Neural crest cell (in vitro differentiated cells): ENCODE measurements around the gene CDC16. TPM values are rescaled to one million over a fixed set of nuclear protein-coding genes. Genes with fewer than 3 reads are reported as not detected.

ENCODE experiments used
- DNase-seq: peaks from one replicate; pipeline ENCODE4 v3.0.0; 2021; ENCODE audit warnings: low read depth, mixed read lengths, low spot score
- H3K27ac Mint-ChIP-seq: one replicate; pipeline ENCODE4 v1.8.0; 2021; ENCODE audit warnings: mild to moderate bottlenecking, mixed read lengths; ENCODE audit not compliant: unreplicated experiment
- H3K27me3 Mint-ChIP-seq: 2 replicates; pipeline ENCODE4 v1.8.0; 2021; ENCODE audit warnings: low read depth, mild to moderate bottlenecking, mixed read lengths
- H3K36me3 Mint-ChIP-seq: 2 replicates; pipeline ENCODE4 v1.8.0; 2021; ENCODE audit warnings: low read depth, mild to moderate bottlenecking, mixed read lengths
- H3K4me1 Mint-ChIP-seq: 2 replicates; pipeline ENCODE4 v1.8.0; 2021; ENCODE audit warnings: mixed read lengths
- H3K4me3 Mint-ChIP-seq: one replicate; pipeline ENCODE4 v1.8.0; 2021; ENCODE audit warnings: mild to moderate bottlenecking, mixed read lengths
- H3K9me3 Mint-ChIP-seq: 2 replicates; pipeline ENCODE4 v1.8.0; 2021; ENCODE audit warnings: mixed read lengths
- total RNA-seq: library from RNA; stranded (reverse); gene quantifications from 2 replicates; pipeline ENCODE4 v1.2.1, GENCODE V29; 2021
- TF ChIP-seq, protein P1 (sequence below): fragments of 200-600 bp; sonication (generic); conservative IDR thresholded peaks from 2 replicates; pipeline ENCODE4 v1.5.0; 2021; ENCODE audit warnings: antibody characterized with exemption, mild to moderate bottlenecking

CDC16 gene
- total RNA-seq, 1 donor from 2014 or later, result 72.4 TPM

DNA sequence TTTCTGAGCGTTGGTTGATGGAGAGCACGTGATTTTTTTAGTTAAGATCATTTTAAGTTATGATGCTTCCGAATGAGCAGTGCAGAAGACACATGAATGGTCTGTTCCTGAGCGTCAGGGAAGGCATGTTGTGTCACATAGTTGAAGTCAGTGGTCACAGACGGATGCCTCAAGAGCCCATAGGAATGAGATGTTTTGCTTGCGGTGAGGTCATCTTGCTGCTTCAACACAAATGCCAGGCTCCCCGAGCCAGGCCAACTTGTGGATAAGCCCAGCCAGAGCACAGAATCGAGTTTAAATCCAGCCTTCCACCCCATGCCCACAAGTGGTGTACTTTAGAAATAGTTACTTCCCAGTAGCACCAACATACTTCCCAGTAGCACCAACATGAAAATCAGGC, 52.1 kb downstream of the CDC16 start:
- no peak overlapping the region for H3K4me3 Mint-ChIP-seq

DNA sequence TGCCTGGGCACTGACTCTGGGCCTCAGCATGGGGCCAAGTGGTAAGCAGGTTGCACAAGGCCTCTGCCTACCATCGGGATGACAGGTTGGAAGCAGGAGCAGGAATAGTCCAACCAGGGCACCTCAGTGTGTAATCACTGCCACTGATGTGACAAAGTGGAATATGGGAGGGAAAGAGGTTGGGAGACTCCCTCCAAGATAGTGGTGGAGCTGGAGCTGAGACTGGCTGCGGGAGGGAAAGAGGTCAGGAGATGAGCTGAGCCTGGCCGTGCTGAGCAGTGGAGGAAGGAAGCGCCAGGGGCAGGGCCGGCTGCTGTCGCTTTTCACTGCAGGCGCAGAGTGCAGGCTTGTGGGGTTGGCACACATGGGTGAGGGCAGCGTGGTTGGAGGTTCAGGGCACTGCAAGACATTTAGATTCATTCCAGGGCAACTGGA, 53.5 kb downstream of the CDC16 start:
- Mint-ChIP-seq H3K9me3 (no peaks in the 10 kb centered on the region), H3K36me3 (peaks cover 34% of the 10 kb centered on the region), H3K27ac (no peak overlapping the region), H3K4me1 (peaks cover 15% of the 10 kb centered on the region), H3K4me3 (no peak overlapping the region), H3K27me3 (no peaks in the 10 kb centered on the region)
- DNase-seq, result no peak
- TF ChIP-seq, protein P1, sequence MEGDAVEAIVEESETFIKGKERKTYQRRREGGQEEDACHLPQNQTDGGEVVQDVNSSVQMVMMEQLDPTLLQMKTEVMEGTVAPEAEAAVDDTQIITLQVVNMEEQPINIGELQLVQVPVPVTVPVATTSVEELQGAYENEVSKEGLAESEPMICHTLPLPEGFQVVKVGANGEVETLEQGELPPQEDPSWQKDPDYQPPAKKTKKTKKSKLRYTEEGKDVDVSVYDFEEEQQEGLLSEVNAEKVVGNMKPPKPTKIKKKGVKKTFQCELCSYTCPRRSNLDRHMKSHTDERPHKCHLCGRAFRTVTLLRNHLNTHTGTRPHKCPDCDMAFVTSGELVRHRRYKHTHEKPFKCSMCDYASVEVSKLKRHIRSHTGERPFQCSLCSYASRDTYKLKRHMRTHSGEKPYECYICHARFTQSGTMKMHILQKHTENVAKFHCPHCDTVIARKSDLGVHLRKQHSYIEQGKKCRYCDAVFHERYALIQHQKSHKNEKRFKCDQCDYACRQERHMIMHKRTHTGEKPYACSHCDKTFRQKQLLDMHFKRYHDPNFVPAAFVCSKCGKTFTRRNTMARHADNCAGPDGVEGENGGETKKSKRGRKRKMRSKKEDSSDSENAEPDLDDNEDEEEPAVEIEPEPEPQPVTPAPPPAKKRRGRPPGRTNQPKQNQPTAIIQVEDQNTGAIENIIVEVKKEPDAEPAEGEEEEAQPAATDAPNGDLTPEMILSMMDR, result no peak

More for the DNA sequence above, 52.1 kb downstream of the CDC16 start:
- H3K27me3 Mint-ChIP-seq, result no peaks in the 10 kb centered on the region
- peak overlapping the region; percentile 1 for H3K27ac Mint-ChIP-seq
- no peak for DNase-seq
- no peaks in the 10 kb centered on the region for H3K9me3 Mint-ChIP-seq
- peaks cover 35% of the 10 kb centered on the region for H3K36me3 Mint-ChIP-seq
- H3K4me1 Mint-ChIP-seq, result peaks cover 21% of the 10 kb centered on the region
- TF ChIP-seq, protein P1, result no peak

DNA sequence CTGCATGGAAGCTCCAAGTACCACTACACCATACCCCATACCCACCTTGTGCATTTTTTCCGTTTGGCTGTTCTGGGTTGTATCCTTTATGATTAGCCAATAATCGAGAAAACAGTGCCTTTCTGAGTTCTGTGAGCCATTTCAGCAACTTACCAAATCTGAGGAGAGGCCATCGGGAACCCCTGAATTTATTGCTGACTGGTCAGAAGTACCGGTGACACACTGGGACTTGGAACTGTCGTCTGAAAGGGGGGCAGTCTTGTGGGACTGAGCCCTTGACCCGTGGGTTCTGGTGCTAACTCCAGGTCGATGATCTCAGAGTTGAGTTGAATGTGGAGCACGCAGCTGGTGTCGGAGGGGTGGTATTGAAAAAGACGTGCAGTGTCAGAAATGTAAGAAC, 61.8 kb downstream of the CDC16 start:
- no peak overlapping the region for H3K27ac Mint-ChIP-seq
- peaks cover 15% of the 10 kb centered on the region for H3K36me3 Mint-ChIP-seq

DNA sequence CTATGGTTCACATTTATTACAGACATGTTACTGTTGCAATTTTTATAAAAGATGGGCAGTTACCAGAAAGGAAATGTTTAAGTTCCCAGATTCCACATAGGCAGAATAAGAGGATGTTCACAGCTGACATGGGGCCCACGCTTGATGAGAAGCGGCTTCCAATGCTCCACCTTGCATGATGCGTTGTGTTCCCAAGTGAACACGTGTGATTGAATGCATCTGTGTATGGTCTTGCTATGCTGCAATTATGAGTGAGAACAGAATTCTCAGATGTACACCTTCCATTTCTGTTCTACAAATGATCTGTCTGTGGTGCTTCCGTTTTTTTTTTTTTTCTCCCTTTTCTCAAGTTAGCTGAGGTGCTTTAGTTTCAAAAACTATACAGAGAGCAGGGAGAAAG, 62.2 kb downstream of the CDC16 start:
- Mint-ChIP-seq H3K4me3 (no peak overlapping the region), H3K36me3 (peaks cover 16% of the 10 kb centered on the region), H3K27me3 (no peaks in the 10 kb centered on the region)

More for the DNA sequence above, 61.8 kb downstream of the CDC16 start:
- no peaks in the 10 kb centered on the region for H3K9me3 Mint-ChIP-seq
- H3K4me3 Mint-ChIP-seq, result no peak overlapping the region
- no peaks in the 10 kb centered on the region for H3K4me1 Mint-ChIP-seq
- TF ChIP-seq, protein P1, result no peak
- DNase-seq, result no peak
- no peaks in the 10 kb centered on the region for H3K27me3 Mint-ChIP-seq

DNA sequence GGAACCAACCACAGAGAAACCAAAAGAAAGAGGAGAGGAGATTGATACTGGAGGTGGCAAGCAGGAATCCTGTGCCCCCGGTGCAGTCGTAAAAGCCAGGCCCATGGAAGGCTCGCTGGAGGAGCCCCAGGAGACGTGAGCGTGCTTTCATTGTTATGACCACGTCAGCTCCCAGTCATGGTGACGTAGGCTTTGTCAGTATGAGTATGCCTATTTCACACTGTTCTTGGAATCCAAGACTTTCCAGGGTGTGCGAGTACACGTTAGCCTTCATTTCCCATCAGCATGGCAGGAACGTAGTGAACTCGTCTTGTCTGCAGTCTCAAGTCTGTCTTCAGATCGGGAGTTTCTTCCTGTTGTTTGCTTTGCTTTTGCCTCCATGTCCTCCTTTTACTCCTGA, 64.2 kb downstream of the CDC16 start:
- no peaks in the 10 kb centered on the region for H3K27me3 Mint-ChIP-seq
- no peak for DNase-seq
- peaks cover 14% of the 10 kb centered on the region for H3K36me3 Mint-ChIP-seq
- H3K9me3 Mint-ChIP-seq, result no peaks in the 10 kb centered on the region
- no peak overlapping the region for H3K27ac Mint-ChIP-seq
- H3K4me1 Mint-ChIP-seq, result no peaks in the 10 kb centered on the region
- TF ChIP-seq, protein P1, result no peak
- H3K4me3 Mint-ChIP-seq, result no peak overlapping the region

More for the DNA sequence above, 62.2 kb downstream of the CDC16 start:
- Mint-ChIP-seq H3K27ac (no peak overlapping the region), H3K9me3 (no peaks in the 10 kb centered on the region), H3K4me1 (no peaks in the 10 kb centered on the region)
- DNase-seq, result no peak
- TF ChIP-seq, protein P1, result no peak
